ENCODE results near the gene ATXN1.

GRCh38 chr6:16802071-16802470 is 40.8 kb upstream of the ATXN1 start:
- TF ChIP-seq CTCF (IDR thresholded peaks at IDR 0.05; ENCODE audit: control extremely low read depth in 1 of 3, insufficient read depth in 1 of 3, low read depth in 1 of 3, low read length in 3 of 3), result no peak
- no peak for TF ChIP-seq SRF (IDR thresholded peaks at IDR 0.05; ENCODE audit: low read depth, low read length)
- TF ChIP-seq NRF1 (IDR thresholded peaks at IDR 0.05; ENCODE audit: low read depth, low read length), result no peak
- no peak for TF ChIP-seq PHF8 (conservative IDR thresholded peaks at IDR 0.05; ENCODE audit: low read depth, low read length)
- TF ChIP-seq POLR2A (IDR thresholded peaks at IDR 0.05; ENCODE audit: control extremely low read depth in 1 of 2, low read depth in 2 of 2, low read length in 2 of 2), result no peak
- no peak for TF ChIP-seq SP1 (IDR thresholded peaks at IDR 0.05; ENCODE audit: low read depth, low read length)
- TF ChIP-seq POU5F1 (IDR thresholded peaks at IDR 0.05; ENCODE audit: low read depth, low read length), result no peak
- TF ChIP-seq MAFK (IDR thresholded peaks at IDR 0.05; ENCODE audit: low read depth, low read length), result no peak
- no peak for TF ChIP-seq EGR1 (IDR thresholded peaks at IDR 0.05; ENCODE audit: borderline replicate concordance, low read depth, low read length)
- no peak for TF ChIP-seq CREB1 (IDR thresholded peaks at IDR 0.05)
- no peak for TF ChIP-seq CHD2 (IDR thresholded peaks at IDR 0.05; ENCODE audit: low read length)
- TF ChIP-seq BACH1 (IDR thresholded peaks at IDR 0.05; ENCODE audit: low read length), result no peak
